Inflammatory macrophage (primary cell): ENCODE results near the gene RGS12.

Source experiments
- DNase-seq, 2 donors: peaks; one replicate each; pipeline ENCODE4 v3.0.0-alpha.2; 2020 to 2022

RGS12 gene

GRCh38 chr4:3313556-3314228, 20.9 kb downstream of the RGS12 start:
- DNase-seq: no peak

- no peak for DNase-seq
These were observed 22.0 kb downstream of the RGS12 start for GRCh38 chr4:3314706-3315260.

DNA sequence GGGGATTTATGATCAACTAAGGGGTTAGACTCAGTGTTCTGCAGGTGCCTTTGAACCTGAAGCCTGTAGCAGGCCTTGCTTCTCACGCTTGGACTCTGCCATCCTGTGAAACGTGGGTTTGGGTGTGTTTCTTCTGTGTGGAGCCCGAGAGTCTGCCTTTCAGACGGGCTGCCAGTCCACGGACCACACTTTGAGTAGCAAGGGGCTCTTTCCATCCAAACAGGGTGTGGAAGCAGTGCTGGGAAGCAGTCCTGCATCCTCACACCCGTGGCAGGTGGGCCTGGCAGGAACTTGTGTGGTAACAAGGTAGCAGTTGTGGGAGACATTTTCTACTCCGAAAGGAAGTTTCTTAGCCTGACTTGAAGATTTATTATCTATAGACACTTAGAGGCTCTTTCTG, 22.7 kb downstream of the RGS12 start:
- DNase-seq: no peak

GRCh38 chr4:3316146-3316545, 23.3 kb downstream of the RGS12 start:
- DNase-seq: no peak

- DNase-seq: no peak
These were observed 24.3 kb downstream of the RGS12 start for GRCh38 chr4:3317011-3317655.

GRCh38 chr4:3317656-3318211, 24.9 kb downstream of the RGS12 start:
- no peak for DNase-seq

GRCh38 chr4:3318561-3319021, 25.8 kb downstream of the RGS12 start:
- DNase-seq: no peak

DNA sequence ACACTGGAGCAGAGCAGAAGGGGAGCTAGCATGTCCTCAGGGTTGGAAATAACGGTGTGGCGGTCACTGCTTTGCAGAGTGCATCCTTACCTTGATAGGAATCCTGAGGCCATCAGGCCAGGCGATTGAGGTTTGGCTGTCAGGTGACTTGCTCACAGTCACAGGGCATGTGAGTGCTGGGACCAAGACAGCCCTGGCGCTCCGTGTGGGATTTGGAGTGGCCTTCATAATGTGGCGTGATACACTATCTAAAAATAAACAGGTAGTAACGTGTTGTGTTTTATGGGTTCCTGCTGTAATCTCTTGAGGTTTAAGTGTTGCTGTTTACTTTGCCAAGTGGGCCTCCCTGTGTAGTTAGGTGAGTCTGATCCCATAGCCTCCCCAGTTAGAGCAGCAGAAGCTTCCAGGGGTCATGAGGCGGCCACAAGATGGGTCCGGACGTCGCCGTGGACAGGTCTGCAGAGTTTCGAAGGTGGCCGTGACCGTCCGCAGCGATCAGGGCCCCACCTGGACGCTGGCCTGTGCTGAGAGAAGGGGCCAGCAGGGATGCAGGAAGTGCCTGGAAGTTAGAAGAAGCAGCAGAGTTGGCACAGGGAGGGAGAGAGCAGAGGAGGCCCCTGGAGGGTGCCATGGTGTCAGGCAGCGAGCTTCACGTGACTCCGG, 27.7 kb downstream of the RGS12 start:
- no peak for DNase-seq

GRCh38 chr4:3321295-3321889, 28.6 kb downstream of the RGS12 start:
- no peak for DNase-seq

DNA sequence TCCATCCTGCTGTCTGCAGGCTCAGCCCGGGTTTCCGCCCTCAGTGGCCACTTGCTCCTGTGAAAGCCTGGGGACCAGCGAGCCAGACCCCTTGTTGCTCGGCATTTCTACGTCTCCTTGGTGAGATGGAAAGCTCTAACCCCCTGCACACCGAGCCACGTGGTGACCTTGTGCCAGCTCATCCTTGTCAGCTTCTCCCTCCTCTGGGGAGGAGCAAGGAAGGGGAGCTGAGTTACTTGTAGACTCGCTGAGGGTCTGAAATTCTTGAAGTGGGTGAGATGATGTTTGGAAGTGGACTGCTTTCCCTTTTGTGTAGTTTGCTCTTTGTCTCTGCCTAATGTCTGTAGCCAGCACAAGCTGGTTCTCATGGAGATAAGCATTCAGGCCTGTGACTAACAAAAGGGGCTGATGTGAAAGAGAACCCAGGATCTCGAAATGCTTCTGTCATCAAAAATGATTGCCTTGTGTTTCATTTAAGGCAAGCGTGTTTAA, 29.3 kb downstream of the RGS12 start:
- DNase-seq: no peak

GRCh38 chr4:3323071-3323481, 30.3 kb downstream of the RGS12 start:
- no peak for DNase-seq

DNA sequence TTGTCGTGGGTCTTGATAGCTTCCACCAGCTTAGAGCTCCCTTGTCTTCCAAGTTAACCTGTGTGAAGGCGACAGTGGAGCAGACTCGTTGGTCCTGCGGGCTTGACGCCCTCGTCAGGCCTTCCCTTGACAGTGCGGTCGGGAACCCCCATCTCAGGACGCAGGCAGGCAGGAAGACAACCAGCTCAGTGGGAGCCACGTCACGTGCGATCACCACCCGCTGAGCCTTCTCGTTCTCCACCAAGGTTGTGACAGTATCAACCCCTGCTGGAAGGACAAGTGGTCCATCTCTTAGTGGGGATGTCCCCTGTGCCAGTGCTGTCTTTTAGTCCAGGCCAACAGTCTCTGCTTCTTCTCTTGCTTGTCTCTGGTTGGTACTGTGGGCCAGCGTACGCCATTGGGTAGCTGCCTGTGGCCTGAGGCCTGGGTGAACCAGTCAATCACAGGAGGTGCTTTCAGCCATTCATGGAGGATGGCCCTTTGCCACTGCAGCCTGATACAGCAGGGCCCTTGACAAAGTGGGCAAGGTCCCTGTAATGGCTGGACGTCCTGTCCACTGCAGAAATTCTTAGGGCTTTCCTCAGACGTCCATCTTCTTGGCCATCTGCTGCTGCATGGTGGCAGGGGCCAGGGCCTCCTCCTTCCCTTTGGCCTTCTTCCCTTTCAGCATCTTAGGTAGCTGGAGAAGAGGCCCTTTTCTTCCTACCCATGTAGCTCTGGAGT, 31.4 kb downstream of the RGS12 start:
- no peak for DNase-seq

- DNase-seq: no peak
These were observed 36.2 kb downstream of the RGS12 start for GRCh38 chr4:3328814-3329663.

- no peak for DNase-seq
These were observed 37.1 kb downstream of the RGS12 start for GRCh38 chr4:3329887-3330286.

GRCh38 chr4:3330707-3331106, 37.9 kb downstream of the RGS12 start:
- DNase-seq: peak; percentile 70 to 73

DNA sequence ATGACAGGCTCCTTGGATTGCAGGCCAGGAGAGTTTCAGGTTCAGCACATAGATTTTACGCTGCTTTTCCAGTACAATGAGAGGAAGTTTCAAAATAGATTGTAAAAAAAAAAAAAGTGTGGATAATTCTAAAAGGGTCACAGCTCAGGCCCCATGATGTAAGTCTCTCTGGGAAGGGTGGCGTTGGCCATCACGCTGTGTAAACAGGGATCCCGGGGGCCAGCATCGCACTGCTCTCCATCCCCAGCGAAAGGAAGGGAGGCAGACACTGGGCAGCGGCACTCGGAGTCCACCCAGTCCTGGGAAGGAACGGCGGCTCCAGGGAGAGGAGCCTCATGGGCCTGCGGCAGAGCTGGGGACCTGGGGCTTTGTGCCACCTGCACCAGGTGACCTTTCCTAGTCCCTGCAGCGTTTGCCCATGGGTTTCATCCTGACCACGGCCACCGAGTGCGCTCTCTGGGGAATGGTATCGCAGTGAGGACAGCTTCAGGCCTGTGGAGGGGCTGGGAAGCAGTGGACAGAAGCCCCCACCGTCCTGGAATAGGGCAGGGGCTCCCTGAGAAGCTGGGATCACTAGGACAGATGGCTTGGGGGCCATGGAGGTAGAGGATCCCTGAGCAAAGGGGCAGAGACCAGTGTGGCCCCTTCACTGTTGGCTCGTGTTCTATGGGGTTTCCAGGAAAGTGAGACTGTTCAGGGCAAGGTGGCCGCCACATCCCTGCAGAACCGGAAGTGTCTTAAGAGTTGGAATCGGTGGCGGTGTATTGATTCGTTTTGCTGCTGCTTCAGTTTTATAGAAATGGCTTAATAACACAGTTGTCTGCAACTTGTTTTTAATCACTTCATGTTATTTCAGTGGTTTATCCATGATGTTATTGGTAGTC, 38.9 kb downstream of the RGS12 start:
- DNase-seq: no peak

GRCh38 chr4:3332498-3332897, 39.7 kb downstream of the RGS12 start:
- DNase-seq: no peak

DNA sequence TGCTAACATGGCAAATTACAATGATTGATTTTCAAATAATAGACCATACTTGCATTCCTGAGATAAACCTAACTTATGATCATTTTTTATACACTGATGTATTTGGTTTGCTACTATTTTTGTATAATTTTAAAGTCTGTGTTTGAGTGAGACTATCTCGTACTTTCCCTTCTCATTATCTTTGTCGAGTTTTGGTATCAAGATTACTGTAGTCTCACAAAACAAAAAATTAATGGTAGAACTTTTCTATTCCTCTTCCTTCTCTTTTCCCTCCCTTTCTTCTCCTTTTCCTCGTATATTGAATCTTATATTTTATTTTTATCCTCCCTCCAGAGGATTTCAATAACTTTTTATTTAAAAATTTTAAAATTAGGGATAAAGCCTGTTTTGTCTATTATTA, 41.5 kb downstream of the RGS12 start:
- no peak for DNase-seq

DNA sequence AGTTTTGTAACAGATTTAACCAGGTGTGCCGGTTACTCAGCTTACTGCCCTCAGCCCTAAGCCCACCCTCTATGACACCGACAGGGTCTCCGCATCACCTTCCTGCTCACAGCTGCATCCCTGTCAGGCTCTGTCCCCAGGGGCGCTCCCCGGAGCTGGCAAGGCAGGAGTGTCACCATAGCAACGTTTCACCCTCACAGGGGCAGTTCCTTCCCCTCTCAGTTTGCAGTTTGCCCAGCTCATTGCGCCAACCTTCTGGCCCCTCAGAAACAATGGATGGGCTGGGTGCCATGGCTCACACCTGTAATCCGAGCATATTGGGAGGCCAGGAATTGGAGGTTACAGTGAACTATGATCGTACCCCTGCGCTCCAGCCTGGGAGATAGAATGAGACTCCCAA, 42.6 kb downstream of the RGS12 start:
- no peak for DNase-seq

DNA sequence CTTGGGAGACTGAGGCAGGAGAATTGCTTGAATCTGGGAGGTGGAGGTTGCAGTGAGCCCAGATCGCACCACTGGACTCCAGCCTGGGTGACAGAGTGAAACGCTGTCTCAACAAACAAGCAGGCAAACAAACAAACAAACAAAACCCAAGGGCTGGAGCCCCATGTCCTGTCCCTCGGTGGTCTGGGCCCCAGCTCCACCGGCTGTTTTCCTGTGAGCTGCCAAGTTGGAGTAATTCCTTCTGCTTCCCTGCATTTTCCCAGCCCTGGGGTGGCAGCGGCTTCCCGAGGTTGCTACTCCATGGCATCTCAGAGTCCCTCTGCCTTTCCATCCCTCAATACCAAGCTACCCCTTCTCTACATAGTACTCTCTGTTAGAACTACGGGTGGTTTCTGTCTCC, 43.2 kb downstream of the RGS12 start:
- DNase-seq: no peak
